Activated naive CD8-positive, alpha-beta T cell (primary cell): ENCODE data around the gene LRRC73.
"Not testable (repeated sequence)": the region's sequence is repeated elsewhere in the genome, so short reads cannot be mapped to it uniquely, and the experiment has no call there.

Experiments used
- H3K27ac Mint-ChIP-seq: one replicate; pipeline ENCODE4 v1.8.0; 2021; ENCODE audit warnings: mixed read lengths
- H3K27me3 Mint-ChIP-seq: one replicate; pipeline ENCODE4 v1.8.0; 2021; ENCODE audit warnings: mixed read lengths
- H3K36me3 Mint-ChIP-seq: one replicate; pipeline ENCODE4 v1.8.0; 2021; ENCODE audit warnings: mixed read lengths
- H3K4me1 Mint-ChIP-seq: one replicate; pipeline ENCODE4 v1.8.0; 2021; ENCODE audit warnings: low read depth, mixed read lengths
- H3K4me3 Mint-ChIP-seq: one replicate; pipeline ENCODE4 v1.8.0; 2021; ENCODE audit warnings: mild to moderate bottlenecking, mixed read lengths
- H3K9me3 Mint-ChIP-seq: one replicate; pipeline ENCODE4 v1.8.0; 2021; ENCODE audit warnings: low read depth, mixed read lengths

The LRRC73 gene

GRCh38 chr6:43509984-43510826, at the start of gene LRRC73:
LRRC73 (minus strand) TSS chr6:43510346; CDS start chr6:43509785, 561 bp downstream.
- Mint-ChIP-seq H3K36me3 (peaks cover 6% of the 10 kb centered on the region), H3K9me3 (no peaks in the 10 kb centered on the region), H3K4me3 (peak within 1 kb of the TSS; percentile 89), H3K27ac (peak within 1 kb of the TSS; percentile 47), H3K27me3 (peaks cover 8% of the 10 kb centered on the region), H3K4me1 (peaks cover 20% of the 10 kb centered on the region)

GRCh38 chr6:43559328-43559727, 49.2 kb upstream of the LRRC73 start:
- Mint-ChIP-seq H3K4me1 (no peaks in the 10 kb centered on the region), H3K27ac (no peak overlapping the region), H3K9me3 (no peaks in the 10 kb centered on the region), H3K36me3 (peaks cover 12% of the 10 kb centered on the region), H3K27me3 (no peaks in the 10 kb centered on the region), H3K4me3 (no peak overlapping the region)

GRCh38 chr6:43557620-43558019, 47.5 kb upstream of the LRRC73 start:
- not testable (repeated sequence) for H3K4me1 Mint-ChIP-seq, H3K4me3 Mint-ChIP-seq, H3K27ac Mint-ChIP-seq, H3K27me3 Mint-ChIP-seq, H3K9me3 Mint-ChIP-seq
- H3K36me3 Mint-ChIP-seq = peaks cover 14% of the 10 kb centered on the region

- H3K27me3 Mint-ChIP-seq = no peaks in the 10 kb centered on the region
- H3K4me3 Mint-ChIP-seq = no peak overlapping the region
- no peaks in the 10 kb centered on the region for H3K4me1 Mint-ChIP-seq
- no peaks in the 10 kb centered on the region for H3K9me3 Mint-ChIP-seq
- no peak overlapping the region for H3K27ac Mint-ChIP-seq
- peaks cover 14% of the 10 kb centered on the region for H3K36me3 Mint-ChIP-seq
Measured at GRCh38 chr6:43547222-43547621, 37.1 kb upstream of the LRRC73 start.

GRCh38 chr6:43544461-43544860, 34.3 kb upstream of the LRRC73 start:
- H3K36me3 Mint-ChIP-seq = peaks cover 10% of the 10 kb centered on the region

GRCh38 chr6:43541774-43542471, 31.8 kb upstream of the LRRC73 start:
- no peak overlapping the region for H3K27ac Mint-ChIP-seq
- no peaks in the 10 kb centered on the region for H3K9me3 Mint-ChIP-seq
- no peaks in the 10 kb centered on the region for H3K27me3 Mint-ChIP-seq
- H3K4me1 Mint-ChIP-seq = no peaks in the 10 kb centered on the region
- no peak overlapping the region for H3K4me3 Mint-ChIP-seq
- peaks cover 12% of the 10 kb centered on the region for H3K36me3 Mint-ChIP-seq

More at GRCh38 chr6:43544461-43544860, 34.3 kb upstream of the LRRC73 start:
- Mint-ChIP-seq H3K9me3 (no peaks in the 10 kb centered on the region), H3K27me3 (no peaks in the 10 kb centered on the region), H3K27ac (no peak overlapping the region), H3K4me3 (no peak overlapping the region), H3K4me1 (no peaks in the 10 kb centered on the region)

GRCh38 chr6:43540507-43540906, 30.4 kb upstream of the LRRC73 start:
- H3K9me3 Mint-ChIP-seq = no peaks in the 10 kb centered on the region

GRCh38 chr6:43539409-43539808, 29.3 kb upstream of the LRRC73 start:
- not testable (repeated sequence) for H3K4me1 Mint-ChIP-seq, H3K4me3 Mint-ChIP-seq, H3K27ac Mint-ChIP-seq, H3K9me3 Mint-ChIP-seq, H3K27me3 Mint-ChIP-seq
- H3K36me3 Mint-ChIP-seq = peaks cover 12% of the 10 kb centered on the region

More at GRCh38 chr6:43540507-43540906, 30.4 kb upstream of the LRRC73 start:
- Mint-ChIP-seq H3K27me3 (no peaks in the 10 kb centered on the region), H3K36me3 (peaks cover 12% of the 10 kb centered on the region), H3K4me3 (no peak overlapping the region), H3K4me1 (no peaks in the 10 kb centered on the region), H3K27ac (no peak overlapping the region)

GRCh38 chr6:43538986-43539385, 28.8 kb upstream of the LRRC73 start:
- not testable (repeated sequence) for H3K27ac Mint-ChIP-seq, H3K4me3 Mint-ChIP-seq, H3K4me1 Mint-ChIP-seq, H3K27me3 Mint-ChIP-seq, H3K9me3 Mint-ChIP-seq
- H3K36me3 Mint-ChIP-seq = peaks cover 12% of the 10 kb centered on the region

GRCh38 chr6:43532201-43532600, 22.1 kb upstream of the LRRC73 start:
- H3K4me1 Mint-ChIP-seq = no peaks in the 10 kb centered on the region
- H3K27ac Mint-ChIP-seq = no peak overlapping the region
- H3K4me3 Mint-ChIP-seq = no peak overlapping the region
- H3K36me3 Mint-ChIP-seq = peaks cover 15% of the 10 kb centered on the region
- H3K9me3 Mint-ChIP-seq = no peaks in the 10 kb centered on the region
- no peaks in the 10 kb centered on the region for H3K27me3 Mint-ChIP-seq

GRCh38 chr6:43524483-43524961, 14.4 kb upstream of the LRRC73 start:
- Mint-ChIP-seq H3K4me1 (peaks cover 6% of the 10 kb centered on the region), H3K9me3 (no peaks in the 10 kb centered on the region), H3K36me3 (peaks cover 12% of the 10 kb centered on the region), H3K4me3 (no peak overlapping the region), H3K27ac (no peak overlapping the region), H3K27me3 (no peaks in the 10 kb centered on the region)

GRCh38 chr6:43523284-43523683, 13.1 kb upstream of the LRRC73 start:
- Mint-ChIP-seq H3K27me3 (no peaks in the 10 kb centered on the region), H3K9me3 (no peaks in the 10 kb centered on the region), H3K27ac (peak overlapping the region; percentile 34), H3K36me3 (peaks cover 12% of the 10 kb centered on the region), H3K4me3 (no peak overlapping the region), H3K4me1 (peaks cover 6% of the 10 kb centered on the region)

GRCh38 chr6:43522547-43523261, 12.6 kb upstream of the LRRC73 start:
- Mint-ChIP-seq H3K27me3 (no peaks in the 10 kb centered on the region), H3K4me3 (no peak overlapping the region), H3K4me1 (peaks cover 6% of the 10 kb centered on the region), H3K27ac (peak overlapping the region; percentile 34), H3K9me3 (no peaks in the 10 kb centered on the region), H3K36me3 (peaks cover 12% of the 10 kb centered on the region)

- Mint-ChIP-seq H3K9me3 (no peaks in the 10 kb centered on the region), H3K27ac (no peak overlapping the region), H3K4me3 (no peak overlapping the region), H3K4me1 (peaks cover 6% of the 10 kb centered on the region), H3K27me3 (no peaks in the 10 kb centered on the region), H3K36me3 (peaks cover 12% of the 10 kb centered on the region)
Measured at GRCh38 chr6:43521836-43522235, 11.7 kb upstream of the LRRC73 start.

- H3K27me3 Mint-ChIP-seq = no peaks in the 10 kb centered on the region
- H3K36me3 Mint-ChIP-seq = peaks cover 8% of the 10 kb centered on the region
Measured at GRCh38 chr6:43520097-43520496, 10.0 kb upstream of the LRRC73 start.

More at GRCh38 chr6:43520097-43520496, 10.0 kb upstream of the LRRC73 start:
- no peak overlapping the region for H3K27ac Mint-ChIP-seq
- H3K4me1 Mint-ChIP-seq = peaks cover 6% of the 10 kb centered on the region
- H3K4me3 Mint-ChIP-seq = peak overlapping the region; percentile 20
- H3K9me3 Mint-ChIP-seq = no peaks in the 10 kb centered on the region
